ENCODE data around the gene MYH7. TPM values are rescaled to one million over a fixed set of nuclear protein-coding genes. Genes with fewer than 3 reads are reported as not detected.
"Not testable (repeated sequence)": the region's sequence is repeated elsewhere in the genome, so short reads cannot be mapped to it uniquely, and the experiment has no call there.

MYH7 gene
- total RNA-seq, 1 experiment from 2014 or later = not detected

- Mint-ChIP-seq H3K4me3 (ENCODE audit: low read depth, unreplicated experiment) (no peak overlapping the region), H3K9me3 (ENCODE audit: low read depth, unreplicated experiment) (no peaks in the 10 kb centered on the region), H3K4me1 (ENCODE audit: low read depth, unreplicated experiment) (no peaks in the 10 kb centered on the region), H3K27me3 (ENCODE audit: unreplicated experiment) (peaks cover 92% of the 10 kb centered on the region), H3K36me3 (ENCODE audit: insufficient read depth, unreplicated experiment) (no peaks in the 10 kb centered on the region), H3K27ac (ENCODE audit: unreplicated experiment) (no peak overlapping the region)
- TF ChIP-seq CTCF (IDR thresholded peaks at IDR 0.05; ENCODE audit: unreplicated experiment) = no peak
- CTCF ChIA-PET = interaction anchor here (0.6 to 1.1 kb wide), 2 partner anchors 22 to 44 kb away, joined by 4 to 6 read pairs; no protein-coding TSS in a partner anchor
- intact Hi-C loops (cut with micrococcal nuclease; ENCODE audit: unreplicated experiment) = no loop called here
- BruUV-seq (replicated peaks) = no TSS peak
- DNase-seq = no peak
Measured at GRCh38 chr14:23392613-23393012, 42.8 kb downstream of the MYH7 start.

GRCh38 chr14:23389871-23390270, 45.6 kb downstream of the MYH7 start:
- intact Hi-C loops (cut with micrococcal nuclease; ENCODE audit: unreplicated experiment); H3K4me3 Mint-ChIP-seq (ENCODE audit: low read depth, unreplicated experiment); CTCF ChIA-PET; H3K36me3 Mint-ChIP-seq (ENCODE audit: insufficient read depth, unreplicated experiment); BruUV-seq (replicated peaks); H3K9me3 Mint-ChIP-seq (ENCODE audit: low read depth, unreplicated experiment); DNase-seq; H3K27ac Mint-ChIP-seq (ENCODE audit: unreplicated experiment); H3K4me1 Mint-ChIP-seq (ENCODE audit: low read depth, unreplicated experiment): not testable (repeated sequence)
- H3K27me3 Mint-ChIP-seq (ENCODE audit: unreplicated experiment) = peaks cover 94% of the 10 kb centered on the region

GRCh38 chr14:23389396-23389795, 46.1 kb downstream of the MYH7 start:
- CTCF ChIA-PET = no interaction called here
- DNase-seq = no peak
- TF ChIP-seq CTCF (IDR thresholded peaks at IDR 0.05; ENCODE audit: unreplicated experiment) = no peak
- no TSS peak for BruUV-seq (replicated peaks)
- no peaks in the 10 kb centered on the region for H3K4me1 Mint-ChIP-seq (ENCODE audit: low read depth, unreplicated experiment)
- H3K36me3 Mint-ChIP-seq (ENCODE audit: insufficient read depth, unreplicated experiment) = no peaks in the 10 kb centered on the region
- H3K27me3 Mint-ChIP-seq (ENCODE audit: unreplicated experiment) = peaks cover 99% of the 10 kb centered on the region
- intact Hi-C loops (cut with micrococcal nuclease; ENCODE audit: unreplicated experiment) = no loop called here
- H3K9me3 Mint-ChIP-seq (ENCODE audit: low read depth, unreplicated experiment) = no peaks in the 10 kb centered on the region
- H3K4me3 Mint-ChIP-seq (ENCODE audit: low read depth, unreplicated experiment) = no peak overlapping the region
- no peak overlapping the region for H3K27ac Mint-ChIP-seq (ENCODE audit: unreplicated experiment)

GRCh38 chr14:23388996-23389395, 46.5 kb downstream of the MYH7 start:
- CTCF ChIA-PET = no interaction called here
- BruUV-seq (replicated peaks) = no TSS peak
- intact Hi-C loops (cut with micrococcal nuclease; ENCODE audit: unreplicated experiment) = no loop called here
- Mint-ChIP-seq H3K36me3 (ENCODE audit: insufficient read depth, unreplicated experiment) (no peaks in the 10 kb centered on the region), H3K9me3 (ENCODE audit: low read depth, unreplicated experiment) (no peaks in the 10 kb centered on the region), H3K27ac (ENCODE audit: unreplicated experiment) (no peak overlapping the region), H3K27me3 (ENCODE audit: unreplicated experiment) (peaks cover 100% of the 10 kb centered on the region), H3K4me1 (ENCODE audit: low read depth, unreplicated experiment) (no peaks in the 10 kb centered on the region), H3K4me3 (ENCODE audit: low read depth, unreplicated experiment) (no peak overlapping the region)
- no peak for DNase-seq
- TF ChIP-seq CTCF (IDR thresholded peaks at IDR 0.05; ENCODE audit: unreplicated experiment) = no peak

GRCh38 chr14:23387916-23388882, 47.3 kb downstream of the MYH7 start:
- no peaks in the 10 kb centered on the region for H3K9me3 Mint-ChIP-seq (ENCODE audit: low read depth, unreplicated experiment)
- CTCF ChIA-PET = no interaction called here
- H3K27ac Mint-ChIP-seq (ENCODE audit: unreplicated experiment) = no peak overlapping the region
- intact Hi-C loops (cut with micrococcal nuclease; ENCODE audit: unreplicated experiment) = no loop called here
- H3K4me3 Mint-ChIP-seq (ENCODE audit: low read depth, unreplicated experiment) = no peak overlapping the region
- TF ChIP-seq CTCF (IDR thresholded peaks at IDR 0.05; ENCODE audit: unreplicated experiment) = no peak
- no peak for DNase-seq
- no TSS peak for BruUV-seq (replicated peaks)
- peaks cover 100% of the 10 kb centered on the region for H3K27me3 Mint-ChIP-seq (ENCODE audit: unreplicated experiment)
- H3K36me3 Mint-ChIP-seq (ENCODE audit: insufficient read depth, unreplicated experiment) = no peaks in the 10 kb centered on the region
- H3K4me1 Mint-ChIP-seq (ENCODE audit: low read depth, unreplicated experiment) = no peaks in the 10 kb centered on the region
